GM23338 (cell line): ENCODE measurements around the gene ACOT6.

ENCODE experiments used
- CREB1 ChIP-seq: fragments of 250-450 bp; sonication (Bioruptor Pico); IDR thresholded peaks from 2 replicates; pipeline ENCODE4 v1.5.0; 2020; ENCODE audit warnings: low read depth, mild to moderate bottlenecking, moderate library complexity
- EZH2 ChIP-seq: fragments of 200-600 bp; sonication (generic); IDR thresholded peaks from one replicate; pipeline ENCODE4 v1.8.0; 2017; ENCODE audit warnings: antibody characterized with exemption, mild to moderate bottlenecking, low read depth; ENCODE audit not compliant: unreplicated experiment
- EZH2phosphoT487 ChIP-seq: fragments of 200-600 bp; sonication (generic); IDR thresholded peaks from one replicate; pipeline ENCODE4 v1.8.1; 2018; ENCODE audit warnings: antibody characterized with exemption; ENCODE audit not compliant: unreplicated experiment
- JUNB ChIP-seq: IDR thresholded peaks from one replicate; pipeline ENCODE4 v1.6.1; 2016; ENCODE audit warnings: antibody characterized with exemption; ENCODE audit not compliant: unreplicated experiment
- NANOG ChIP-seq: IDR thresholded peaks from 2 replicates; pipeline ENCODE4 v1.6.1; 2016; ENCODE audit warnings: antibody characterized with exemption, borderline replicate concordance
- POLR2AphosphoS5 ChIP-seq: IDR thresholded peaks from 2 replicates; pipeline ENCODE4 v1.6.1; 2016; ENCODE audit warnings: antibody characterized with exemption, low read depth
- STAT1 ChIP-seq: IDR thresholded peaks from one replicate; pipeline ENCODE4 v1.6.1; 2016; ENCODE audit warnings: antibody characterized with exemption; ENCODE audit not compliant: unreplicated experiment
- TF ChIP-seq, protein P1 (sequence below), 2 experiments: fragments of 200-600 bp in 1 of 2; sonication (generic) in 1 of 2; conservative IDR thresholded peaks; 2 replicates each; pipeline versions ENCODE4 v1.5.1 to v1.6.1; 2016 to 2017; ENCODE audit warnings: antibody characterized with exemption in 2 of 2, low read depth in 2 of 2, mild to moderate bottlenecking in 2 of 2, moderate library complexity in 1 of 2
- TF ChIP-seq, protein P2 (sequence below): IDR thresholded peaks from one replicate; pipeline ENCODE4 v1.6.1; 2018; ENCODE audit warnings: antibody characterized with exemption; ENCODE audit not compliant: unreplicated experiment
- TF ChIP-seq, protein P3 (sequence below): IDR thresholded peaks from 2 replicates; pipeline ENCODE4 v1.6.1; 2016; ENCODE audit warnings: antibody characterized with exemption

DNA sequence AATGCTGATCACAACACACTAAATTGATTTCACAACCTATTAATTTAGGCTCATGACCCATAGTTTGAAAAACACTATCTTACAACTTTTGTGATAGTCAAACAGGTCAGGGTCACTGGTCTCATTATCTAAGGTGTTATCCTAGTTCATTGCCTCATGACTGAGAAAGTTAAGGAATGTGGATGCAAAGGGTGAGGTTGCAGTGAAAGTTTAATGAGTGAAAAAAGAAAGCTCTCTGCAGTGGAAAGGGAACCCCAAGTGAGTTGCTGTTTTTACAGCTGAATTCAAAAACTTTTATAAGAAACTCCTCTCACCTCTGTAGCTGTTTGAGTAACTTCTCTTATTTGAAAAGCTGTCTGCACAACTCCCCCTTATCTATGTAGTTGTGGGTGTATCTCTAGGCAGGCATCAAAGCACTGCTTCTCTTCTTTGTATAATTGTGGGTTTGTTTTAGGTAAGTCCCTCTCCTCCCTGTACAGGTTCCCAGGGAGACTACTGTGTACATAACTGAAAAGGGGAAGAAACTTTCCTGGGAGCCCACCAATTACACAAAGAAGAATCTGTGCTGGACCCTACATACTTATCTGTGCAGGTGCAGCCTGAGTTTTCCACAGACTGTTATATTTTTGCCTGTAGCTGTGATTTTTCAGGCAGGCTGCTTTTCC, 51.4 kb downstream of the ACOT6 start:
- TF ChIP-seq, protein P1, sequence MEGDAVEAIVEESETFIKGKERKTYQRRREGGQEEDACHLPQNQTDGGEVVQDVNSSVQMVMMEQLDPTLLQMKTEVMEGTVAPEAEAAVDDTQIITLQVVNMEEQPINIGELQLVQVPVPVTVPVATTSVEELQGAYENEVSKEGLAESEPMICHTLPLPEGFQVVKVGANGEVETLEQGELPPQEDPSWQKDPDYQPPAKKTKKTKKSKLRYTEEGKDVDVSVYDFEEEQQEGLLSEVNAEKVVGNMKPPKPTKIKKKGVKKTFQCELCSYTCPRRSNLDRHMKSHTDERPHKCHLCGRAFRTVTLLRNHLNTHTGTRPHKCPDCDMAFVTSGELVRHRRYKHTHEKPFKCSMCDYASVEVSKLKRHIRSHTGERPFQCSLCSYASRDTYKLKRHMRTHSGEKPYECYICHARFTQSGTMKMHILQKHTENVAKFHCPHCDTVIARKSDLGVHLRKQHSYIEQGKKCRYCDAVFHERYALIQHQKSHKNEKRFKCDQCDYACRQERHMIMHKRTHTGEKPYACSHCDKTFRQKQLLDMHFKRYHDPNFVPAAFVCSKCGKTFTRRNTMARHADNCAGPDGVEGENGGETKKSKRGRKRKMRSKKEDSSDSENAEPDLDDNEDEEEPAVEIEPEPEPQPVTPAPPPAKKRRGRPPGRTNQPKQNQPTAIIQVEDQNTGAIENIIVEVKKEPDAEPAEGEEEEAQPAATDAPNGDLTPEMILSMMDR (conservative IDR thresholded peaks at IDR 0.05; ENCODE audit: low read depth in 2 of 2) = no peak
- TF ChIP-seq CREB1 = no peak
- TF ChIP-seq EZH2phosphoT487 = no peak
- TF ChIP-seq POLR2AphosphoS5 = no peak
- no peak for TF ChIP-seq EZH2
- no peak for TF ChIP-seq JUNB
- TF ChIP-seq, protein P2, sequence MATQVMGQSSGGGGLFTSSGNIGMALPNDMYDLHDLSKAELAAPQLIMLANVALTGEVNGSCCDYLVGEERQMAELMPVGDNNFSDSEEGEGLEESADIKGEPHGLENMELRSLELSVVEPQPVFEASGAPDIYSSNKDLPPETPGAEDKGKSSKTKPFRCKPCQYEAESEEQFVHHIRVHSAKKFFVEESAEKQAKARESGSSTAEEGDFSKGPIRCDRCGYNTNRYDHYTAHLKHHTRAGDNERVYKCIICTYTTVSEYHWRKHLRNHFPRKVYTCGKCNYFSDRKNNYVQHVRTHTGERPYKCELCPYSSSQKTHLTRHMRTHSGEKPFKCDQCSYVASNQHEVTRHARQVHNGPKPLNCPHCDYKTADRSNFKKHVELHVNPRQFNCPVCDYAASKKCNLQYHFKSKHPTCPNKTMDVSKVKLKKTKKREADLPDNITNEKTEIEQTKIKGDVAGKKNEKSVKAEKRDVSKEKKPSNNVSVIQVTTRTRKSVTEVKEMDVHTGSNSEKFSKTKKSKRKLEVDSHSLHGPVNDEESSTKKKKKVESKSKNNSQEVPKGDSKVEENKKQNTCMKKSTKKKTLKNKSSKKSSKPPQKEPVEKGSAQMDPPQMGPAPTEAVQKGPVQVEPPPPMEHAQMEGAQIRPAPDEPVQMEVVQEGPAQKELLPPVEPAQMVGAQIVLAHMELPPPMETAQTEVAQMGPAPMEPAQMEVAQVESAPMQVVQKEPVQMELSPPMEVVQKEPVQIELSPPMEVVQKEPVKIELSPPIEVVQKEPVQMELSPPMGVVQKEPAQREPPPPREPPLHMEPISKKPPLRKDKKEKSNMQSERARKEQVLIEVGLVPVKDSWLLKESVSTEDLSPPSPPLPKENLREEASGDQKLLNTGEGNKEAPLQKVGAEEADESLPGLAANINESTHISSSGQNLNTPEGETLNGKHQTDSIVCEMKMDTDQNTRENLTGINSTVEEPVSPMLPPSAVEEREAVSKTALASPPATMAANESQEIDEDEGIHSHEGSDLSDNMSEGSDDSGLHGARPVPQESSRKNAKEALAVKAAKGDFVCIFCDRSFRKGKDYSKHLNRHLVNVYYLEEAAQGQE = no peak
- TF ChIP-seq NANOG = no peak
- TF ChIP-seq STAT1 = no peak
- TF ChIP-seq, protein P3, sequence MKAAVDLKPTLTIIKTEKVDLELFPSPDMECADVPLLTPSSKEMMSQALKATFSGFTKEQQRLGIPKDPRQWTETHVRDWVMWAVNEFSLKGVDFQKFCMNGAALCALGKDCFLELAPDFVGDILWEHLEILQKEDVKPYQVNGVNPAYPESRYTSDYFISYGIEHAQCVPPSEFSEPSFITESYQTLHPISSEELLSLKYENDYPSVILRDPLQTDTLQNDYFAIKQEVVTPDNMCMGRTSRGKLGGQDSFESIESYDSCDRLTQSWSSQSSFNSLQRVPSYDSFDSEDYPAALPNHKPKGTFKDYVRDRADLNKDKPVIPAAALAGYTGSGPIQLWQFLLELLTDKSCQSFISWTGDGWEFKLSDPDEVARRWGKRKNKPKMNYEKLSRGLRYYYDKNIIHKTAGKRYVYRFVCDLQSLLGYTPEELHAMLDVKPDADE = no peak
